Thoracic aorta (tissue), 2 donors: Measurements from ENCODE around the gene CCDC33. TPM values are rescaled to one million over a fixed set of nuclear protein-coding genes. Genes with fewer than 3 reads are reported as not detected.

ENCODE experiments used
- ATAC-seq: fragments of 150-250 bp; one replicate; pipeline ENCODE4 v1.8.0; 2017; ENCODE audit warnings: low read depth; ENCODE audit not compliant: insufficient number of reproducible peaks, low FRiP score
- DNase-seq: peaks from one replicate; pipeline ENCODE4 v3.0.0-alpha.2; 2020; ENCODE audit warnings: low spot score
- H3K27ac ChIP-seq, 2 donors: fragments of 200-600 bp; sonication (generic); 1 replicate in 1 of 2; 2 replicates in 1 of 2; pipeline ENCODE4 v1.5.1; 2016; ENCODE audit warnings: mild to moderate bottlenecking in 2 of 2, moderate library complexity in 2 of 2
- H3K27me3 ChIP-seq: fragments of 200-600 bp; sonication (generic); replicated peaks from 2 replicates; pipeline ENCODE4 v1.6.0; 2016; ENCODE audit warnings: mild to moderate bottlenecking; ENCODE audit not compliant: insufficient read depth
- H3K36me3 ChIP-seq: fragments of 200-600 bp; sonication (generic); one replicate; pipeline ENCODE4 v1.5.1; 2016
- H3K4me1 ChIP-seq, 2 donors: fragments of 200-600 bp; sonication (generic); 1 replicate in 1 of 2; 2 replicates in 1 of 2; pipeline versions ENCODE4 v1.5.1 to v1.6.0; 2016; ENCODE audit warnings: low read depth in 2 of 2, mild to moderate bottlenecking in 1 of 2; ENCODE audit not compliant: control insufficient read depth in 1 of 2
- H3K4me3 ChIP-seq: fragments of 200-600 bp; sonication (generic); 2 replicates; pipeline ENCODE4 v1.5.1; 2016; ENCODE audit warnings: mild to moderate bottlenecking
- H3K9me3 ChIP-seq: fragments of 200-600 bp; sonication (generic); 2 replicates; pipeline ENCODE4 v1.5.1; 2016
- total RNA-seq, 2 donors: library from RNA; depleted of rRNA; stranded (reverse); fragments of >200 nt; gene quantifications; one replicate each; pipeline versions ENCODE4 v1.1.0 to v1.2.3, GENCODE V29; 2016
- TF ChIP-seq, protein P1 (sequence below): fragments of 200-600 bp; sonication (generic); IDR thresholded peaks from one replicate; pipeline ENCODE4 v1.5.1; 2019; ENCODE audit warnings: antibody characterized with exemption

The CCDC33 gene
- total RNA-seq, 2 donors from 2014 or later: not detected

DNA sequence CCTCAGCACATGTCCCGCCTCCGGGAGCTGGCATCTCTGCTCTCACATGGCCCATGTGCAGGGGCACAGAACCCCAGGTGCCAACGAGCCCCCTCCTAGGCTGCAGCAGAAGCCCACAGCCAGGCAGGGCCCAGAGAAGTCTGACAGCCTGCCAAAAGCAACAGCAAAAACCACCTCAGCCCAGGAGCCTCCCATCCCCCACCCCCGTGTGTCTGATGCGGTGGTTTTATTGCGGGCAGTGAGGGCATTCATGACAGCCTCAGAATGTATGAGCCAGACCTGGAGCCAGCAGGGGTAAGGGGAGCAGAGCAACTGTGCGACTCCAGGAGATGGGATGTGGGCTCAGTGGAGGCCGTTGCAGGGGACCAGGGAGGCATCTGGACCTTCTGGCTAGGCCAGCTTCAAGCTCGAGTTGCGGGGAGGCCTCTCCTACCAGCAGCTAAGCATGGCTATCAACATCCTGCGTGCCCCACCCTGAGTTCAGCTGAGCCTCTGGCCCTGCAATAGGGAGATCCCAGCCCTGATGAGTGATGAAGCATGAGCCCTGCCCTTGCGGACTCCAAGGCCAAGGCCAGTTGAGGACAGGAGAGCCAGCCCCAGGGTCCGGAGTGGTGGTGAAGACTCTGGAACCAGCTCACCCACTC is 78.8 kb downstream of the CCDC33 start:
- no peak for ATAC-seq
- H3K4me3 ChIP-seq: no peak overlapping the region
- no peaks in the 10 kb centered on the region for H3K27me3 ChIP-seq
- TF ChIP-seq, protein P1, sequence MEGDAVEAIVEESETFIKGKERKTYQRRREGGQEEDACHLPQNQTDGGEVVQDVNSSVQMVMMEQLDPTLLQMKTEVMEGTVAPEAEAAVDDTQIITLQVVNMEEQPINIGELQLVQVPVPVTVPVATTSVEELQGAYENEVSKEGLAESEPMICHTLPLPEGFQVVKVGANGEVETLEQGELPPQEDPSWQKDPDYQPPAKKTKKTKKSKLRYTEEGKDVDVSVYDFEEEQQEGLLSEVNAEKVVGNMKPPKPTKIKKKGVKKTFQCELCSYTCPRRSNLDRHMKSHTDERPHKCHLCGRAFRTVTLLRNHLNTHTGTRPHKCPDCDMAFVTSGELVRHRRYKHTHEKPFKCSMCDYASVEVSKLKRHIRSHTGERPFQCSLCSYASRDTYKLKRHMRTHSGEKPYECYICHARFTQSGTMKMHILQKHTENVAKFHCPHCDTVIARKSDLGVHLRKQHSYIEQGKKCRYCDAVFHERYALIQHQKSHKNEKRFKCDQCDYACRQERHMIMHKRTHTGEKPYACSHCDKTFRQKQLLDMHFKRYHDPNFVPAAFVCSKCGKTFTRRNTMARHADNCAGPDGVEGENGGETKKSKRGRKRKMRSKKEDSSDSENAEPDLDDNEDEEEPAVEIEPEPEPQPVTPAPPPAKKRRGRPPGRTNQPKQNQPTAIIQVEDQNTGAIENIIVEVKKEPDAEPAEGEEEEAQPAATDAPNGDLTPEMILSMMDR: no peak
- no peak for DNase-seq
- H3K9me3 ChIP-seq: no peaks in the 10 kb centered on the region
- H3K27ac ChIP-seq: no peak overlapping the region
- peaks cover 31 to 55% of the 10 kb centered on the region in 2 donors for H3K4me1 ChIP-seq
- no peaks in the 10 kb centered on the region for H3K36me3 ChIP-seq

DNA sequence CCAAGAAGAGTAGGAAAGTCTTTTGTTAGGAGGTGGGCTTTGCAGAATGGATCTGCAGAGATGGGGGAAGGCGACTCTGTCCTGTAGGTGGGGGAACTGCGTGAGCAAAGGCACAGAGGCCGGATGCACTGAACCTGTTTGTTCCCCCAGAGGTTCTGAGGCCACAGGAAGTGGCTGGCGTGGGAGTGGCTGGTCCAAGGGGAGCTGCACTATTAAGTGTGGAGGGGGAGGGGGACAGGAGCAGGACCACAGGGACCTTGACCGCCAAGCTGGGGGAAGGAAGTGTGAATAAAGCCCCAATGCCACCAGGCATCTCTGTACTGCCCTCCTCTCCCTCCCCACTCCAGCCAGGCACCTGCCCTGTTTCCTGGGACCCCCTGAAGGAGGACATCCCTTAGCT is 79.5 kb downstream of the CCDC33 start:
- H3K27ac ChIP-seq: no peak overlapping the region
- ATAC-seq (no peak), DNase-seq (no peak)
- no peak overlapping the region for H3K4me3 ChIP-seq
- H3K27me3 ChIP-seq: no peaks in the 10 kb centered on the region
- H3K9me3 ChIP-seq: no peaks in the 10 kb centered on the region
- no peaks in the 10 kb centered on the region for H3K36me3 ChIP-seq
- TF ChIP-seq, protein P1: no peak
- H3K4me1 ChIP-seq: peaks cover 31 to 57% of the 10 kb centered on the region in 2 donors

DNA sequence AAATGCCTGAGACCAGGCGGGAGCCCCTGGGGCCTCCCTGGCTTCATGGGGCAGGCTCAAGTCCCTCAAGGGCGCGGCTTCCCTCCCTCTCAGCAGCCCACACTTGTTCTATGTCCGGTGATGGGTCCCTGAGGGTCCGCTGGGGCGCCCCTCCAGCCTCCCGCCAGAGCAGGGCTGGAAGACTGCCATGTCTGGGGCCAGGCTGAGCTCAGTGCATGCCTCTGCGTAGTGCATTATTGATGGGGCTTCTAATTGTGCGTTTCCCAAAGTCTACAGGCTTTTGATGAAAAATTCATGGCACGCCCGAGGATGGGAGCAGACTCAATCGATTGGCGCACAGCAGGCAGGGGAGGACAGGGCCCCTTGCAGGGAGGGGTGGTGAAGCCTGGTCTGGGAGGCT is 80.0 kb downstream of the CCDC33 start:
- DNase-seq: no peak
- Histone ChIP-seq H3K27ac (no peak overlapping the region), H3K27me3 (no peaks in the 10 kb centered on the region), H3K4me1 (peaks cover 31 to 57% of the 10 kb centered on the region in 2 donors), H3K4me3 (no peak overlapping the region), H3K36me3 (no peaks in the 10 kb centered on the region), H3K9me3 (no peaks in the 10 kb centered on the region)
- TF ChIP-seq, protein P1: no peak
- no peak for ATAC-seq

DNA sequence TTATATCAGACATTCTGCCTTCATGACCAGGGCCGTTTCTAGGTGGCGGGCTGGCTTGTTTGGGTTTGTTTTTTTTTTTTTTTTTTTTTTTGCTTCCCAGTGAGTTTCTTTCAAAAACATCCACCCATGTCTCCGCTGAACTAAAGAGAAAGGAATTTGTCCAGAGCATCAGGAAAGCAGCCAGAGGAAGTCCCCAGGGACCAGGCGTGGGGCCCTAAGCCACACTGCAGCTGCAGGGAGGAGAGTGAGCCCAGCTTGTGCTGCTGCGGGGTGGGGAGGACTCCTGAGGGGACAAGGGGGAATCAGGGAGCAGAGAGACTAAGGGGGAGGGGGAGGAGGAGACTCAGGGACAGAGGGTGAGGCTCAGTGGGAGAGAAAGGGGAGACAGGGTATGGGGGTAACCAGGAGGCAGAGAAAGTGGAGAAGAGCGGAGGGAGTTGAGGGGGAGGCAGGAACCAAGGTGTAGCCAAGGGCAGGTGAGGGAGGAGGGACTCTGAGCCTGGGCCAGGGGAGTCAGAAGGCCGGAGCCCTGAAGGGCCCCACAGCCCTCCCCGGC is 81.8 kb downstream of the CCDC33 start:
- TF ChIP-seq, protein P1: no peak

DNA sequence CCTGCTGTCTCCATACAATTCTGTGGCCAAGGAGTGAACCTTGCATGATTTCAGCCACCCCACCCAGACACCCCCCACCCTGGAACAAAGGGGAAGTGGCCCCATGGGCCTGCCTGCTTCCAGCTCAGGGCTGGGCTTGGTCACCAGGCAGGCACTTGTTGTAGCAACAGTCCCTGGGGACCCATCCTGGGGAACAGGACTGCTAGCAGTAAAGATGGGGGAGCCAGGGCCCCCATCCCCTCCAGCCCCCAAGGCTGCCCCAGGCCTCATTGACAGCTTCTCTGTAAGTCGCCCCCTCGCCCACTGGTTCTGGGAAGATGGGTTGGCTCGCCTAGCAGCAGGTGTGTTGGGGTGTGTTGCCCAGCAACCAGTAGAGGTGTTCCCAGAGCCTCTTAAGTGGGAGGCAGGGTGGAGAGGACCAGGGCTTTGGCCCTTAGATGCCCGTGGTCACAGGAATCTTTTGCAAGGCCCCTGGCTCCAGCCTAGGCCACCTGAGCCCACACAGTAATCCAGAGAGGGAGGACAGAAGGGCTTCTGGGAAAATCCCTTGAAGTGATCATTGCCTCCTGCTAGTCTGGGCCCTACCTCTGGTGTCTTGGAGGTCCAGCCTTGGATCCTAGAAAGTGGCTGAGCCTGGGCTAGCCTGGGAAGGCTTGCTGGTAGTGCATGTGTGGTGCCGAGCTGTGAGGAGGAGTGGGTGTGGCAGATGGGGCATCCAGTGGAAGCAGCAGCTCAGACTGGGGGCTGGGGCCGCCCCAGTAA is 82.4 kb downstream of the CCDC33 start:
- H3K4me3 ChIP-seq: peak overlapping the region; percentile 47
- H3K9me3 ChIP-seq: no peaks in the 10 kb centered on the region
- H3K27ac ChIP-seq: peak overlapping the region in 1 of 2 donors; percentile 98
- no peaks in the 10 kb centered on the region for H3K27me3 ChIP-seq
- no peak for DNase-seq
- peaks cover 31 to 57% of the 10 kb centered on the region in 2 donors for H3K4me1 ChIP-seq
- no peak for ATAC-seq
- no peaks in the 10 kb centered on the region for H3K36me3 ChIP-seq
- TF ChIP-seq, protein P1: no peak

More for the DNA sequence above, 81.8 kb downstream of the CCDC33 start:
- Histone ChIP-seq H3K27ac (peak overlapping the region; percentile 83 to 98), H3K9me3 (no peaks in the 10 kb centered on the region), H3K27me3 (no peaks in the 10 kb centered on the region), H3K4me1 (peaks cover 31 to 57% of the 10 kb centered on the region in 2 donors), H3K36me3 (no peaks in the 10 kb centered on the region), H3K4me3 (peak overlapping the region; percentile 47)
- DNase-seq: peak; percentile 66
- peak; percentile 85 for ATAC-seq
